ENCODE measurements around the gene DHH.
"Not testable (repeated sequence)": the region's sequence is repeated elsewhere in the genome, so short reads cannot be mapped to it uniquely, and the experiment has no call there.

DHH gene
- total RNA-seq = 0.52 to 2.6 (median 1.4) reads per million in 3 donors

DNA sequence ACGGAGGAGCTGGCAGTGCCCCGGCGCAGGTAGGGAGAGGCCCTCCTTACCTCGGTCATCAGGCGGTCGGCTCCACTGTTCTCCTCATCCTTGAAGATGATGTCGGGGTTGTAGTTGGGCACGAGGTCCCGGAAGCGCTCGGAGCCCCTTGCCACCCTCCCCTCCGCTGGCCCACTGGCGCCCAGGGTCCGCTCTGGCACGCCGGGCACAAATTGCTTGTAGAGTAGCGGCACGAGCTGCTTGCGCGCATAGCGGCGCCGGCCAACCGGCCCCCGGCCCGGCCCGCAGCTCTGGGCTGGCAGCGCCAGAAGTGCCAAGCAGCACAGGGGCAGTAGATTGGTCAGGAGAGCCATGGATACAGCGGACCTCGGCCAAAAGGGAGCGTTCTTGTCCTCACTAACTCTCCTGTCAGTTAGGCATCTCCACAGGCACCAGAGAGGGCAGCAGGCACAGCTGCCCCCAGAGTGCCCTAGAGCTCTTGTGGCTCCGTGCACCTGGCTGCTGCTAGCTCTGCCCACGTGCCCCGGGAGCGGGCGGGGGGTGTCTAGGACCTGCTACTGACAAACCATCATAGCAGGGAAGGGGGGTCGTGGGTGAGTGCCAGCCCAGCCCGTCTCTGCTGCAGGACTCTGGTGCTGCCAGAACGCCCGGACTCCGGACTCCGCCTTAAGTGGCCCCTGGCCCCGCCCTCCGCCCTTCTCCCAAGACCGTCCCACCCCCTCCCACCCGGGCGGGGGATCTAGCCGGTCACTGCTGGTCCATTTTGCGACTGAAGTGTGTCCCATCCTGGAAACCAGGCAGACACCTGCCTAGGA is at the start of gene DHH:
TSS of gene DHH (minus strand) at position 642 of the 815 bp plus-strand sequence. CDS start at position 353, 289 bp downstream.
- Histone ChIP-seq H3K27ac (ENCODE audit: insufficient read depth, low read length, poor library complexity, severe bottlenecking) (no peak within 1 kb of the TSS), H3K4me3 (ENCODE audit: insufficient read depth, low read depth, low read length, poor library complexity, severe bottlenecking) (no peak within 1 kb of the TSS)

DNA sequence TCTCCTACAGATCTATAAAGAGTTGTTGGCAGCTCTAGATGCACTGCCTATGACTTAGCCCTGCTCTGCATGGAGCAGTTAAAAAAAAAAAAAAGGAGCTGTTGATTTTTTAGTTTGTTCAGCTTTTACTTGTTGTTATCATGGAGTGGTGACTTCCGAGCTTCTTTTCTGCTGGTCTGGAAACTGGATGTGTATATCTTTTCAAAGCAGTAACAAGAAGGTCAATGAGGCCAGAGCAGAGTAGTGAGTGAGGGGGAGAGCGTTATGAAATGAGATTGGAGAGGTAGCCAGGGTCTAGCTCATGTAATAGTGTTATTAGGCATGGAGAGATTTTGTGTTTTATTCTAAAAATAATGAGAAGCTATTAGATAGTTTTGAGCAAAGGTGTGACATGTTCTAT is 49.8 kb upstream of the DHH start:
- no peak for DNase-seq
- no peaks in the 10 kb centered on the region for H3K36me3 ChIP-seq (ENCODE audit: control insufficient read depth, insufficient read depth, low read length)
- no peak overlapping the region for H3K4me3 ChIP-seq (ENCODE audit: insufficient read depth, low read depth, low read length, poor library complexity, severe bottlenecking)
- H3K27me3 ChIP-seq (replicated peaks; ENCODE audit: control insufficient read depth, insufficient read depth, low read length, poor library complexity, severe bottlenecking) = no peaks in the 10 kb centered on the region
- no peaks in the 10 kb centered on the region for H3K4me1 ChIP-seq (ENCODE audit: control insufficient read depth, insufficient read depth, low read length, poor library complexity, severe bottlenecking)
- no peaks in the 10 kb centered on the region for H3K9me3 ChIP-seq (ENCODE audit: control insufficient read depth, low read length)
- no peak overlapping the region for H3K27ac ChIP-seq (ENCODE audit: insufficient read depth, low read length, poor library complexity, severe bottlenecking)

More for the DNA sequence above, at the start of gene DHH:
- Histone ChIP-seq H3K4me1 (ENCODE audit: control insufficient read depth, insufficient read depth, low read length, poor library complexity, severe bottlenecking) (peaks cover 34% of the 10 kb centered on the region), H3K9me3 (ENCODE audit: control insufficient read depth, low read length) (no peaks in the 10 kb centered on the region), H3K36me3 (ENCODE audit: control insufficient read depth, insufficient read depth, low read length) (peaks cover 12% of the 10 kb centered on the region), H3K27me3 (replicated peaks; ENCODE audit: control insufficient read depth, insufficient read depth, low read length, poor library complexity, severe bottlenecking) (peaks cover 56% of the 10 kb centered on the region)
- DNase-seq = no peak

DNA sequence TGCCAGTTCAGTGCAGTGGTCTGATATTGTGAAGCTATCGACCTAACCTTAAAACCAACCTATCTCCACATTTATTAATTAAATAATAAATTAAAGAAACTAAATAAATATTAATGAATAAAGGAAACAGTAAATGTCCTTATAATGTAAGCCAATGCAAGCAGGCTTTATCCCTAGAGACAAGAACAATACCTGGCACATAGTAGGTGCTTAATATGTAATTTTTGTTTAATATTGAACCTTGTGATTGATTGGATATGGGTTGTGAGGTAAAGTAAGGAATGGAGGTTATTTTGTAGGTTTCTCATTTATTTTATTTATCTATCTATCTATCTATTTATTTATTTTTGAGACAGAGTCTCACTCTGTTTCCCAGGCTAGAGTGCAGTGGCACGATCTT is 44.4 kb upstream of the DHH start:
- no peaks in the 10 kb centered on the region for H3K4me1 ChIP-seq (ENCODE audit: control insufficient read depth, insufficient read depth, low read length, poor library complexity, severe bottlenecking)
- no peaks in the 10 kb centered on the region for H3K9me3 ChIP-seq (ENCODE audit: control insufficient read depth, low read length)
- DNase-seq = no peak
- H3K27me3 ChIP-seq (replicated peaks; ENCODE audit: control insufficient read depth, insufficient read depth, low read length, poor library complexity, severe bottlenecking) = no peaks in the 10 kb centered on the region
- no peak overlapping the region for H3K27ac ChIP-seq (ENCODE audit: insufficient read depth, low read length, poor library complexity, severe bottlenecking)
- no peak overlapping the region for H3K4me3 ChIP-seq (ENCODE audit: insufficient read depth, low read depth, low read length, poor library complexity, severe bottlenecking)
- H3K36me3 ChIP-seq (ENCODE audit: control insufficient read depth, insufficient read depth, low read length) = no peaks in the 10 kb centered on the region

- H3K4me3 ChIP-seq (ENCODE audit: insufficient read depth, low read depth, low read length, poor library complexity, severe bottlenecking) = no peak overlapping the region
- H3K36me3 ChIP-seq (ENCODE audit: control insufficient read depth, insufficient read depth, low read length) = no peaks in the 10 kb centered on the region
- H3K27me3 ChIP-seq (replicated peaks; ENCODE audit: control insufficient read depth, insufficient read depth, low read length, poor library complexity, severe bottlenecking) = no peaks in the 10 kb centered on the region
- no peak for DNase-seq
- H3K4me1 ChIP-seq (ENCODE audit: control insufficient read depth, insufficient read depth, low read length, poor library complexity, severe bottlenecking) = no peaks in the 10 kb centered on the region
- no peak overlapping the region for H3K27ac ChIP-seq (ENCODE audit: insufficient read depth, low read length, poor library complexity, severe bottlenecking)
- H3K9me3 ChIP-seq (ENCODE audit: control insufficient read depth, low read length) = no peaks in the 10 kb centered on the region
These were observed 44.0 kb upstream of the DHH start for GRCh38 chr12:49138587-49138986.

DNA sequence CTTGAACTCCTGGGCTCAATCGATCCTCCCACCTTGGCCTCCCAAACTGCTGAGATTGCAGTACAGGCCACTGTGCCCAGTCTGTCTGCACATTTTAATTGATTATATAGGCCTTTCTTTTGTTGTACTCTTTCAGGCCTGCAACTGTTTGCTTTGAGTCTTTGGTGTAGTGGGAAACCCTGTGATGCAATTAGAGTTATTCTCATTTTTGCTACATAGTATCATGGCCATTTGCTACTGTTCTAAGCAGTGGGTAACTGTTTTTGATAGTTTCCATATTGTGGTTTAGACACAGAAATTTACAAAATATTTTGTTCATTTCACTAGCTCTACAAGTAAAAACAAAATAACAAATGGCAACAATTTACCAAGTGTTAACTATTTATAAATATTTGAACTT is 42.9 kb upstream of the DHH start:
- DNase-seq = no peak
- Histone ChIP-seq H3K4me3 (ENCODE audit: insufficient read depth, low read depth, low read length, poor library complexity, severe bottlenecking) (no peak overlapping the region), H3K4me1 (ENCODE audit: control insufficient read depth, insufficient read depth, low read length, poor library complexity, severe bottlenecking) (no peaks in the 10 kb centered on the region), H3K9me3 (ENCODE audit: control insufficient read depth, low read length) (no peaks in the 10 kb centered on the region), H3K27me3 (replicated peaks; ENCODE audit: control insufficient read depth, insufficient read depth, low read length, poor library complexity, severe bottlenecking) (no peaks in the 10 kb centered on the region), H3K27ac (ENCODE audit: insufficient read depth, low read length, poor library complexity, severe bottlenecking) (no peak overlapping the region), H3K36me3 (ENCODE audit: control insufficient read depth, insufficient read depth, low read length) (no peaks in the 10 kb centered on the region)

DNA sequence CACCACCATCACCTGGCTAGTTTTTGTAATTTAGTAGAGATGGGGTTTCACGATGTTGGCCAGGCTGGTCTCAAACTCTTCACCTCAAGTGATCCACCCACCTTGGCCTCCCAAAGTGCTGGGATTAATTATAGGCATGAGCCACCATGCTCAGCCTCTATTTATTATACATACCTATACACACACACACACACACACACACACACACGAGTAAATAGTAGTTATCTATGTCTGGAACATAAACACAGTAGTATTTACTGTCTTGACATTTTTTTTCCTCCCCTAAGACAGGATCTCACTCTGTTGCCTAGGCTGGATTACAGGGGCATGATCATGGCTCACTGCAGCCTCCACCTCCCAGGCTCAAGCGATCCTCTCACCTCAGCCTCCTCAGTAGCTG is 42.4 kb upstream of the DHH start:
- H3K4me3 ChIP-seq (ENCODE audit: insufficient read depth, low read depth, low read length, poor library complexity, severe bottlenecking); H3K36me3 ChIP-seq (ENCODE audit: control insufficient read depth, insufficient read depth, low read length); H3K27ac ChIP-seq (ENCODE audit: insufficient read depth, low read length, poor library complexity, severe bottlenecking); H3K9me3 ChIP-seq (ENCODE audit: control insufficient read depth, low read length); H3K4me1 ChIP-seq (ENCODE audit: control insufficient read depth, insufficient read depth, low read length, poor library complexity, severe bottlenecking); DNase-seq; H3K27me3 ChIP-seq (replicated peaks; ENCODE audit: control insufficient read depth, insufficient read depth, low read length, poor library complexity, severe bottlenecking): not testable (repeated sequence)

DNA sequence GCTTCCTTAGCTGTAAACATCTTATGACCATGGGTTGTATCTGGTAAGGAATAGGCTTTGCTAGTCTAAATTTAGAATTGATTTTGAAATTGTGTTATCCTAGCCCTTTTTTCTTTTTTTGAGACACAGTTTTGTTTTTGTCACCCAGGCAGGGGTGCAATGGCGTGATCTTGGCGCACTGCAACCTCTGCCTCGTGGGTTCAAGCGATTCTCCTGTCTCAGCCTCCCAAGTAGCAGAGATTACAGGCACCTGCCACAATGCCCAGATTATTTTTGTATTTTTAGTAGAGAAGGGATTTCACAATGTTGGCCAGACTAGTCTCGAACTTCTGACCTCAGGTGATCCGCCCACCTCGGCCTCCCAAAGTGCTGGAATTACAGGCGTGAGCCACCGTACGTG is 39.0 kb upstream of the DHH start:
- H3K4me3 ChIP-seq (ENCODE audit: insufficient read depth, low read depth, low read length, poor library complexity, severe bottlenecking) = no peak overlapping the region
- peaks cover 22% of the 10 kb centered on the region for H3K4me1 ChIP-seq (ENCODE audit: control insufficient read depth, insufficient read depth, low read length, poor library complexity, severe bottlenecking)
- DNase-seq = no peak
- no peak overlapping the region for H3K27ac ChIP-seq (ENCODE audit: insufficient read depth, low read length, poor library complexity, severe bottlenecking)
- H3K27me3 ChIP-seq (replicated peaks; ENCODE audit: control insufficient read depth, insufficient read depth, low read length, poor library complexity, severe bottlenecking) = no peaks in the 10 kb centered on the region
- H3K9me3 ChIP-seq (ENCODE audit: control insufficient read depth, low read length) = no peaks in the 10 kb centered on the region
- H3K36me3 ChIP-seq (ENCODE audit: control insufficient read depth, insufficient read depth, low read length) = peaks cover 11% of the 10 kb centered on the region

GRCh38 chr12:49133014-49133413 is 38.4 kb upstream of the DHH start:
- no peak overlapping the region for H3K4me3 ChIP-seq (ENCODE audit: insufficient read depth, low read depth, low read length, poor library complexity, severe bottlenecking)
- H3K36me3 ChIP-seq (ENCODE audit: control insufficient read depth, insufficient read depth, low read length) = peaks cover 11% of the 10 kb centered on the region
- no peaks in the 10 kb centered on the region for H3K9me3 ChIP-seq (ENCODE audit: control insufficient read depth, low read length)
- H3K4me1 ChIP-seq (ENCODE audit: control insufficient read depth, insufficient read depth, low read length, poor library complexity, severe bottlenecking) = peaks cover 22% of the 10 kb centered on the region
- DNase-seq = no peak
- H3K27me3 ChIP-seq (replicated peaks; ENCODE audit: control insufficient read depth, insufficient read depth, low read length, poor library complexity, severe bottlenecking) = no peaks in the 10 kb centered on the region
- H3K27ac ChIP-seq (ENCODE audit: insufficient read depth, low read length, poor library complexity, severe bottlenecking) = no peak overlapping the region

DNA sequence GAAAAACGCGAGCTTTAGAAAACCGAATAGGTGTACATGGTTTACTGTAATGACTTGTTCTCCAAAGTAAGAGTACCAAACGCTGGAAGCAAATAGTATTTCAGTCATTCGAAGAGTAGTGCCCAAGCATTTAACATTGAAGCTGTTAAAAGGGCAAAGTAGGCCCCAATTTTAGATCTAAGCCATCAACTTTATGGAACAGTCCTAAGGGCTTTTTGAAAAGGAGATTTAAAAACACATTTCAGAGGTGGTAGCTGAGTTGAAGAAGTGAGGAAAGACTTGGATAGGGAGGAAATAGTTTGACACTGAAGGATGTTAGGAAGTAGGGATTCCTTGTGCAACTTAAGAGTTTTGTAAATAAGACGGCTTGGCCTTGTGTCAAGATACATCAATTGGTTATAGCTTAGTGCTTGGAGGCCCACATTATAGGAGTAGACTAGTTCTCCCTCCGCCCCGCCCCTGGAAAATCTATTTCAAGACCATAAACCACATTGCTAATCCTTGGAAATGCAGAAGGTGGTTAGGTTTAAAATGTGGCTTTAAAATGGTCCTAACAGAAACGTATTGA is 37.4 kb upstream of the DHH start:
- DNase-seq = no peak
- H3K4me3 ChIP-seq (ENCODE audit: insufficient read depth, low read depth, low read length, poor library complexity, severe bottlenecking) = peak overlapping the region; percentile 41
- H3K4me1 ChIP-seq (ENCODE audit: control insufficient read depth, insufficient read depth, low read length, poor library complexity, severe bottlenecking) = peaks cover 22% of the 10 kb centered on the region
- H3K27me3 ChIP-seq (replicated peaks; ENCODE audit: control insufficient read depth, insufficient read depth, low read length, poor library complexity, severe bottlenecking) = no peaks in the 10 kb centered on the region
- peaks cover 21% of the 10 kb centered on the region for H3K36me3 ChIP-seq (ENCODE audit: control insufficient read depth, insufficient read depth, low read length)
- H3K27ac ChIP-seq (ENCODE audit: insufficient read depth, low read length, poor library complexity, severe bottlenecking) = peak overlapping the region; percentile 54
- H3K9me3 ChIP-seq (ENCODE audit: control insufficient read depth, low read length) = no peaks in the 10 kb centered on the region
